A673 (cell line): ENCODE measurements around the gene NCK1. TPM values are rescaled to one million over a fixed set of nuclear protein-coding genes. Genes with fewer than 3 reads are reported as not detected.

Source experiments
- BruUV-seq: library from RNA; stranded (reverse); fragments of 400-500 nt; replicated peaks from 2 replicates; lab custom pipeline; 2021; lab: Mats Ljungman, UMichigan
- CTCF ChIA-PET: fragments of 300-600 bp; sonication (Branson Sonifier 250); formaldehyde crosslinking; loops from one replicate; lab custom pipeline; 2022; ENCODE audit warnings: antibody characterized with exemption; lab: Charles Lee
- POLR2A ChIA-PET: fragments of 300-600 bp; sonication (Branson Sonifier 250); formaldehyde crosslinking; loops from one replicate; lab custom pipeline; 2022; ENCODE audit warnings: antibody characterized with exemption; ENCODE audit not compliant: low non-redundant PET; lab: Charles Lee
- DNase-seq: peaks from one replicate; pipeline ENCODE4 v3.0.0-alpha.2; 2015; ENCODE audit warnings: low spot score
- H3K27ac ChIP-seq: fragments of 200-600 bp; sonication (generic); 2 replicates; pipeline ENCODE4 v1.5.1; 2016; ENCODE audit warnings: mixed run types, low read depth, mild to moderate bottlenecking, mixed read lengths, antibody characterized with exemption, low read length; ENCODE audit not compliant: poor library complexity, severe bottlenecking
- H3K27me3 ChIP-seq: fragments of 200-600 bp; sonication (generic); replicated peaks from 2 replicates; pipeline ENCODE4 v1.6.1; 2017; ENCODE audit warnings: mixed run types, low read depth, mild to moderate bottlenecking, mixed read lengths, antibody characterized with exemption, low read length; ENCODE audit not compliant: insufficient read depth, poor library complexity
- H3K36me3 ChIP-seq: fragments of 200-600 bp; sonication (generic); 2 replicates; pipeline ENCODE4 v1.6.1; 2016; ENCODE audit warnings: mixed run types, mild to moderate bottlenecking, mixed read lengths, antibody characterized with exemption, low read length; ENCODE audit not compliant: insufficient read depth, poor library complexity, severe bottlenecking
- H3K4me1 ChIP-seq: fragments of 200-600 bp; sonication (generic); 2 replicates; pipeline ENCODE4 v1.6.1; 2017; ENCODE audit warnings: mixed run types, mild to moderate bottlenecking, mixed read lengths, antibody characterized with exemption, low read length; ENCODE audit not compliant: insufficient read depth, poor library complexity, severe bottlenecking
- H3K4me3 ChIP-seq: fragments of 200-600 bp; sonication (generic); 2 replicates; pipeline ENCODE4 v1.5.1; 2016; ENCODE audit warnings: low read depth, mixed run types, mild to moderate bottlenecking, mixed read lengths, low read length; ENCODE audit not compliant: poor library complexity, severe bottlenecking
- H3K9me3 ChIP-seq: fragments of 200-600 bp; sonication (generic); 2 replicates; pipeline ENCODE4 v1.6.1; 2016; ENCODE audit warnings: mixed run types, low read depth, mild to moderate bottlenecking, mixed read lengths, antibody characterized with exemption, low read length; ENCODE audit not compliant: poor library complexity, severe bottlenecking
- EZH2 ChIP-seq: fragments of 200-600 bp; sonication (generic); IDR thresholded peaks from 2 replicates; pipeline ENCODE4 v1.6.1; 2017; ENCODE audit warnings: borderline replicate concordance, low read depth, mild to moderate bottlenecking, mixed read lengths, antibody characterized with exemption, low read length; ENCODE audit not compliant: poor library complexity, severe bottlenecking
- intact Hi-C: fragments of 100-400 bp; cut with micrococcal nuclease; formaldehyde crosslinking; loops from one replicate; pipeline ENCODE4 v1.10.0; 2022; ENCODE audit not compliant: unreplicated experiment
- total RNA-seq: library from RNA; stranded (reverse); gene quantifications from 2 replicates; pipeline ENCODE4 v1.2.3, GENCODE V29; 2021
- TF ChIP-seq, protein P1 (sequence below): fragments of 300-800, 200-600 bp; sonication (generic); conservative IDR thresholded peaks from 2 replicates; pipeline ENCODE4 v1.5.1; 2017; ENCODE audit warnings: low read depth, mild to moderate bottlenecking, antibody characterized with exemption, low read length, moderate library complexity, mixed read lengths

NCK1 gene
- total RNA-seq, 1 experiment from 2014 or later: 50.2 TPM

DNA sequence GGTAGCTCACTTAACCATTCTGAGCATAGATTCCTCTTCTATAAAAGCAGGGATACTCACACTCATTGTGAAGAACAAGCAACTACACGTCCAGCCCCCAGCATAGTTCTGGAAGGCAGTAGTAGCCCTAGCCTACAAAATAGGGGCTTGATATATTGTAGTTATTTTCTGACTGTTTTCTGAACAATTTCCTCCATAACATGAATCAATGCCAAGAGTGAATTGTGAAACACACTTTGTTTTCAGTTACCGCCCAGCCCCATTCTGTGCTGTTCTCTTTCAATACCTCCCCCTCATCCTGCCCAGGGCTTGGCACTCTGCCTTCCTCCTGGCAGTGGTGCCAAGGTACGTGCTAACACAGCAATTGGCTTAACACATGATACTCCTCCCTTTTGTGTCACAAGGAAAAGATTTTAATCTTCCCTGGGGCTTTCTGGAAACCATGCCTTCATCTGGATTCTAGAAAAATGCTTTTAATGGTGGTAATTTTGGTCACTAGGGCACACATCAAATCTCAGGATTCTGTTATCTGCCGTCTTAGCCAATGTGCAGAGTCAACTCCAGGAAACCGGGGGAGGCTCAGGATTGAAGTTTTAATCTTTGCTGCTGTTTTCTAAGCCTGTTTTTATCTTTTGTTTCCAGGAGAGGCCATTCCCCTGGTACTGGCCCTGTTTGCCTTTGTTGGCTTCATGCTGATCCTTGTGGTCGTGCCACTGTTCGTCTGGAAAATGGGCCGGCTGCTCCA lies 132.9 kb downstream of the NCK1 start:
- DNase-seq: peak; percentile 89
- H3K9me3 ChIP-seq: no peaks in the 10 kb centered on the region
- no peaks in the 10 kb centered on the region for H3K36me3 ChIP-seq
- no TSS peak for BruUV-seq
- peak overlapping the region; percentile 22 for H3K27ac ChIP-seq
- TF ChIP-seq, protein P1, sequence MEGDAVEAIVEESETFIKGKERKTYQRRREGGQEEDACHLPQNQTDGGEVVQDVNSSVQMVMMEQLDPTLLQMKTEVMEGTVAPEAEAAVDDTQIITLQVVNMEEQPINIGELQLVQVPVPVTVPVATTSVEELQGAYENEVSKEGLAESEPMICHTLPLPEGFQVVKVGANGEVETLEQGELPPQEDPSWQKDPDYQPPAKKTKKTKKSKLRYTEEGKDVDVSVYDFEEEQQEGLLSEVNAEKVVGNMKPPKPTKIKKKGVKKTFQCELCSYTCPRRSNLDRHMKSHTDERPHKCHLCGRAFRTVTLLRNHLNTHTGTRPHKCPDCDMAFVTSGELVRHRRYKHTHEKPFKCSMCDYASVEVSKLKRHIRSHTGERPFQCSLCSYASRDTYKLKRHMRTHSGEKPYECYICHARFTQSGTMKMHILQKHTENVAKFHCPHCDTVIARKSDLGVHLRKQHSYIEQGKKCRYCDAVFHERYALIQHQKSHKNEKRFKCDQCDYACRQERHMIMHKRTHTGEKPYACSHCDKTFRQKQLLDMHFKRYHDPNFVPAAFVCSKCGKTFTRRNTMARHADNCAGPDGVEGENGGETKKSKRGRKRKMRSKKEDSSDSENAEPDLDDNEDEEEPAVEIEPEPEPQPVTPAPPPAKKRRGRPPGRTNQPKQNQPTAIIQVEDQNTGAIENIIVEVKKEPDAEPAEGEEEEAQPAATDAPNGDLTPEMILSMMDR: no peak
- TF ChIP-seq EZH2: no peak
- H3K4me3 ChIP-seq: no peak overlapping the region
- peaks cover 11% of the 10 kb centered on the region for H3K4me1 ChIP-seq
- ChIA-PET CTCF (no interaction called here), POLR2A (no interaction called here)
- no peaks in the 10 kb centered on the region for H3K27me3 ChIP-seq
- intact Hi-C loops: no loop called here

DNA sequence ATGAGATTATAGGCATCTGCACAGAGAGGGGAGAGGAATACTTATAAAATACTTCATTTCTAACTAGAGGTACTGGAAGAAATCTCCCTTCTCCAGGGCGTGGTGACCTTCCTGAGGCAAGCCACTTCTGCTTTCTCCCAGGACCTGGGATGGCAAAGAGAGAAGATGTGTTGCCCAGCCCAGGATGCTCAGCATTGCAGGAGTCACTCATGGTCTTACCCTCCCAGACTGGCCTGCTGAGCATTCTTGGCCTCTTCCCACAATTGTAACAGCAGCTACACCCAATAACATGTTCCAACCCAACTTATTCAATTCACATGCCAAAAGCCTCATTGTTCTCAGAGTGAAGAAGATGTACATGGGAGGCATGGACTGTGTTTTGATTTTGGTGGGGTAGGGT lies 133.6 kb downstream of the NCK1 start:
- no TSS peak for BruUV-seq
- CTCF ChIA-PET: no interaction called here
- Histone ChIP-seq H3K9me3 (no peaks in the 10 kb centered on the region), H3K4me1 (peaks cover 11% of the 10 kb centered on the region), H3K4me3 (no peak overlapping the region), H3K36me3 (no peaks in the 10 kb centered on the region), H3K27me3 (no peaks in the 10 kb centered on the region), H3K27ac (peak overlapping the region; percentile 22)
- TF ChIP-seq EZH2: no peak
- TF ChIP-seq, protein P1: no peak
- DNase-seq: no peak
- POLR2A ChIA-PET: no interaction called here
- intact Hi-C loops: no loop called here

Other genes with a start within 250 kb of the NCK1 start
- 43.0 and 47.4 TPM in 2 replicates for gene STAG1, start 109.8 kb upstream of the NCK1 start, total RNA-seq
- 25.0 and 26.4 TPM in 2 replicates for gene SLC35G2, start 43.1 kb upstream of the NCK1 start, total RNA-seq
- 4.0 and 4.2 TPM in 2 replicates for gene IL20RB, start 95.8 kb downstream of the NCK1 start, total RNA-seq